Measurements from ENCODE around the gene RUFY3. TPM values are rescaled to one million over a fixed set of nuclear protein-coding genes. Genes with fewer than 3 reads are reported as not detected.
"Not testable (repeated sequence)": the region's sequence is repeated elsewhere in the genome, so short reads cannot be mapped to it uniquely, and the experiment has no call there.

The RUFY3 gene, protein sequence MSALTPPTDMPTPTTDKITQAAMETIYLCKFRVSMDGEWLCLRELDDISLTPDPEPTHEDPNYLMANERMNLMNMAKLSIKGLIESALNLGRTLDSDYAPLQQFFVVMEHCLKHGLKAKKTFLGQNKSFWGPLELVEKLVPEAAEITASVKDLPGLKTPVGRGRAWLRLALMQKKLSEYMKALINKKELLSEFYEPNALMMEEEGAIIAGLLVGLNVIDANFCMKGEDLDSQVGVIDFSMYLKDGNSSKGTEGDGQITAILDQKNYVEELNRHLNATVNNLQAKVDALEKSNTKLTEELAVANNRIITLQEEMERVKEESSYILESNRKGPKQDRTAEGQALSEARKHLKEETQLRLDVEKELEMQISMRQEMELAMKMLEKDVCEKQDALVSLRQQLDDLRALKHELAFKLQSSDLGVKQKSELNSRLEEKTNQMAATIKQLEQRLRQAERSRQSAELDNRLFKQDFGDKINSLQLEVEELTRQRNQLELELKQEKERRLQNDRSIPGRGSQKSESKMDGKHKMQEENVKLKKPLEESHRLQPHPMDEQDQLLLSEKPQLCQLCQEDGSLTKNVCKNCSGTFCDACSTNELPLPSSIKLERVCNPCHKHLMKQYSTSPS
- 10 to 100 TPM; 12.7 to 22.8 TPM for total RNA-seq

DNA sequence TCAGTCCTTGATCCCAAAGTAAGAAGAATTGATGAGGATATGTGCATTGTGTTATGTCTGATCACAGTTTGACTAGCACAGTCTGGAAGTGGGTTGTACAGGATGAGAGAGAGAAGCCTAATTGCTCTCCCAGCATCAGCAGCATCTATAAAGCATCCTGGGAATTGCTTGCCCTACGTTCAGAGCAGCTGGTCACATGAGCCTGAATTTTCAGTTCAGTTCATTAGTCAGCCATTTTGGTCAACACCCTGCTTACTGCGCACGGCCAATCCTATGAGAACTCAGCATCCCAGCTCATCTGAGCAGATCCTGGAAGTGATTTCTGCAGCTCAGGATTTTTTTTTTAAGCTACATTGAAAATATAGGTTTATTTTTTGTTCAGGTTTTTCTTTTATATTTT is at the start of gene RUFY3:
TSS of gene RUFY3 (plus strand) at position 218 of the 400 bp plus-strand sequence. CDS start 610 bp downstream, outside the sequence.
- H3K36me3 Mint-ChIP-seq, result no peaks in the 10 kb centered on the region
- ATAC-seq (no peak), DNase-seq (no peak)
- H3K9me3 Mint-ChIP-seq (ENCODE audit: low read depth), result no peaks in the 10 kb centered on the region
- peaks cover 16% of the 10 kb centered on the region for H3K4me1 Mint-ChIP-seq
- no peaks in the 10 kb centered on the region for H3K27me3 Mint-ChIP-seq
- peak within 1 kb of the TSS; percentile 7 for H3K4me3 Mint-ChIP-seq
- CTCF ChIA-PET, result interaction anchor here (0.9 to 5.1 kb wide), 4 partner anchors 13 to 132 kb away, joined by 3 to 24 read pairs (median 5); no protein-coding TSS in a partner anchor
- H3K27ac Mint-ChIP-seq, result peak within 1 kb of the TSS; percentile 7

DNA sequence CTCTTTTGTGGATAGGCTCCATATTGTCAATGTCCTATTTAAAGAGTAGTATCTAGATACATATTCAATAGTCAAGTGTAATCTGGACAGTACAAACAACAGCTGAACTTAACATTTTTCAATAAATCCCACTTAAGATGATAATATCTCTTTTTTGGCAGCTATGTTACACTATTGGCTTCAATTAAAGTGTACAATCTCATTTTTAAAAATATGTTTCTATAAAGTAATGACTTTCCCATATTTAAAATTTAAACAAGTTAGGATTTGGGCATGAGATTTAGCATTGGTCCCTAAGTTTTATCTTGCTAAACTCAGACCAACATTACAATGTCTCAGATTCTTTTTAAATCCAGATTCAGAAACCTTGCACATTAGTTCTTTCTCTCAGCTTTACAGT is 47.6 kb upstream of the RUFY3 start:
- Mint-ChIP-seq H3K9me3 (ENCODE audit: low read depth) (no peaks in the 10 kb centered on the region), H3K4me1 (peaks cover 22% of the 10 kb centered on the region), H3K4me3 (no peak overlapping the region), H3K36me3 (no peaks in the 10 kb centered on the region), H3K27me3 (peaks cover 30% of the 10 kb centered on the region), H3K27ac (no peak overlapping the region)
- ATAC-seq, result no peak
- CTCF ChIA-PET, result interaction anchor here (1.7 kb wide), 1 partner anchor 11 kb away, joined by 4 read pairs; no protein-coding TSS in a partner anchor
- DNase-seq, result no peak

DNA sequence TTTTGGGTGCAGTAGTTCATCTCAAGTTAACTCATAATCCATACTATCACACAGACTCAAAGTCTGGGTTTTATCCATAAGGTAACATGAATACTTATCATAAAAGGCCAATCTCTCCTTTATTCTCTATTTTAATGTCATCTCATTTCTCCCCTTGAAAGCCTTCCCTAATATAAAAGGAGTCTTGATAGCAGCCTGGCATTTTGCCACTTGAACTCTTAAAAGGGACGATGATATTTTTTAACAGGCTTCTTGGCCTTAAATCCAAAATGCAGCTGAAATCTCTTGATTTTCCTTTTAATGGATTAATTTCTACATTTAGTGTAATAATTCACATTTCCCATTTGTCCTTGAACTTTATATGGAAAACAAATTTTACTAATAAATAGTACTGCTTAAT is 47.0 kb upstream of the RUFY3 start:
- CTCF ChIA-PET, result interaction anchor here (1.7 kb wide), 1 partner anchor 11 kb away, joined by 4 read pairs; no protein-coding TSS in a partner anchor
- H3K36me3 Mint-ChIP-seq, result no peaks in the 10 kb centered on the region
- no peak for ATAC-seq

DNA sequence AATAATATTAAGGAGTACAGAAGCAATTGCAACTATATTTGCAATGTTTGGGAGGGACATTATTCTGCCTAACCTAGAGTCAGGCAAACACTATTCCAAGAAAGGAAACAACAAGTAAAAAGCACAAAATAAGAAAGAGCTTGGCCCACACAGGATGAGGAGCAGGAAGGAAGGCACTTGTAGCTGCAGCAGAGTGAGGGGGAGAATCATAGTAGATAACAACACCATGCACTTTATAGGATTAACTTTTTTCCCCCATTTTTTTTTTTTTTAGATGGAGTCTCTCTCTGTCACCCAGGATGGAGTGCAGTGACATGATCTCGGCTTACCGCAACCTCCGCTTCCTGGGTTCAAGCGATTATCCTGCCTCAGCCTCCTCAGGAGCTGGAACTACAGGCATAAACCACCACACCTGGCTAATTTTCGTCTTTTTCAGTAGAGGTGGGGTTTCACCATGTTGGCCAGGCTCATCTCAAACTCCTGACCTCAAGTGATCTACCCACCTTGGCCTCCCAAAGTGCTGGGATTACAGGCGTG is 45.1 kb upstream of the RUFY3 start:
- Mint-ChIP-seq H3K4me1 (peaks cover 28% of the 10 kb centered on the region), H3K9me3 (ENCODE audit: low read depth) (no peaks in the 10 kb centered on the region), H3K36me3 (no peaks in the 10 kb centered on the region), H3K27me3 (peaks cover 17% of the 10 kb centered on the region), H3K4me3 (no peak overlapping the region), H3K27ac (no peak overlapping the region)
- no peak for ATAC-seq
- no peak for DNase-seq
- CTCF ChIA-PET, result interaction anchor here (2.2 to 2.5 kb wide), 2 partner anchors 8 to 11 kb away, joined by 10 to 14 read pairs; partner anchors contain the start of gene UTP3

More for the DNA sequence above, 47.0 kb upstream of the RUFY3 start:
- no peak overlapping the region for H3K27ac Mint-ChIP-seq
- peaks cover 27% of the 10 kb centered on the region for H3K4me1 Mint-ChIP-seq
- H3K27me3 Mint-ChIP-seq, result peaks cover 29% of the 10 kb centered on the region
- no peaks in the 10 kb centered on the region for H3K9me3 Mint-ChIP-seq (ENCODE audit: low read depth)
- DNase-seq, result no peak
- no peak overlapping the region for H3K4me3 Mint-ChIP-seq

DNA sequence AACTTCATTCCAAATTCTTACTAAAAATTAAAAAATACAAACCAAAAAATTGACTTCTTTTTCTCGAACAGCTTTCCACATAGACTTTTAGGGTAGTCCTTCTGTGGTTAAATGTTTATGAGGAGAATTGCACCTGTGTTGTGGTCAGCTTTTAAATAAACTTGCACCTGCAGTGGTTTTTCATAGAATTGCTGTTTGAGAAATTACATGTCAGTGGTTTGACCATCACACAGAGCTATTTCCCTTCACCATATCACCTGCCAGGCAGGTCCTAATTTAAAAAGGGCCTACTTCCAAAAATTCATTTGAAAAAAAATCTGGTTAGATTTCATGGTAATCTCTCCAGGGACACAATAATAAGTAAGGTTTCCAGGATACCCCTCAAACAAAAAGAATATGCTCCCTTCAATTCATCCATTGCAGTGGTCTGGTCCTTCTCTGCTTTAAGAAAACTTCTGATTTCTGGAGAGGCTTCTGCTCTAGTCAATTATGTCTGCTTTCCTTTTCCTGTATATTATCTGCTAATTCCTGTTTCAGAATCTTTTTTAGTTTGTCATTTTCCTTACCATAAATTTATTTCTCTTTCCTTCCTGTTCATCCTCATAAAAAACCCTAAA is 43.3 kb upstream of the RUFY3 start:
- Mint-ChIP-seq H3K36me3 (no peaks in the 10 kb centered on the region), H3K27ac (peak overlapping the region; percentile 61), H3K4me1 (peaks cover 31% of the 10 kb centered on the region), H3K4me3 (peak overlapping the region; percentile 22), H3K27me3 (peaks cover 14% of the 10 kb centered on the region), H3K9me3 (ENCODE audit: low read depth) (no peaks in the 10 kb centered on the region)
- CTCF ChIA-PET, result interaction anchor here (1.0 to 2.5 kb wide), 7 partner anchors 9 to 58 kb away, joined by 3 to 14 read pairs (median 3); partner anchors contain the start of gene UTP3
- no peak for DNase-seq
- peak; percentile 12 for ATAC-seq

DNA sequence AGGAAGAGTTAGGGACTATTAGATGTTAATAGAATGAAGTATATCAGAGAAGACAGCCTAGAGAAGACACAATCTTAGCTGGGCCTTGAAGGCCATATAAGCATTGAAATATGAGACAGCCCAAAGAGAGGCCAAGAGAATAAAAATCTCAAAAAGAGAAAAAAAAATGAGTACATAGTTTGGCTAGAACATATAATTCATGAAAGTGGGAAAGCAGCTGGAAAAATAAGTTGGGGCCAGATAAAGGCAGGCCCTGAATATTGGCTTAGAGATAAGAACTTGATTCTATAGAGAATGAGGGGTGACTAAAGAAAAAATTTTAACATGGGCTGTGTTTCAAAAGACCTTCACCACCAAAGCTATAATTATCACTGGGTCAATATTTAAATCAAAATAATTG is 40.8 kb upstream of the RUFY3 start:
- Mint-ChIP-seq H3K4me3 (no peak overlapping the region), H3K9me3 (ENCODE audit: low read depth) (no peaks in the 10 kb centered on the region), H3K36me3 (no peaks in the 10 kb centered on the region), H3K4me1 (peaks cover 29% of the 10 kb centered on the region), H3K27ac (no peak overlapping the region), H3K27me3 (no peaks in the 10 kb centered on the region)
- ATAC-seq (no peak), DNase-seq (no peak)
- CTCF ChIA-PET, result no interaction called here

DNA sequence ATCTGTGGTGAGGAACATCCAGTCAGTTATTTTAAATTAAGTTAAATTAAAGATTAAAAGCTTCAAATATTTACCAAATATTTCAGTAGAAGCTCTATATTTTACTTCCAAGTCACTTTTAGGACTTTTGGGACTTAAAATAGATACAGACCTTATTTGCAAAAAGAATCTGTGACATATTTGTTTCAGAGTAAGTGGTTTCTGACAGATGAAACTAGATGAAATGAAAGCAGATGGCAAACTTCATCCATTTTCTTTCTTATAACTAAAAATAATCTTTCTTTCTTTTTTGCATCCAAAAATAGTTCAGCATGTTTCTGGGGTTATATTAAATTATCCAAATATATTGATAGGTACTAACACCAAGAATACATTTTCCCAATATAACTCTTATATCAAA is 40.1 kb upstream of the RUFY3 start:
- no peak overlapping the region for H3K4me3 Mint-ChIP-seq
- no peaks in the 10 kb centered on the region for H3K36me3 Mint-ChIP-seq
- peaks cover 26% of the 10 kb centered on the region for H3K4me1 Mint-ChIP-seq
- DNase-seq (no peak), ATAC-seq (no peak)
- H3K27me3 Mint-ChIP-seq, result no peaks in the 10 kb centered on the region
- no peaks in the 10 kb centered on the region for H3K9me3 Mint-ChIP-seq (ENCODE audit: low read depth)
- H3K27ac Mint-ChIP-seq, result no peak overlapping the region
- CTCF ChIA-PET, result no interaction called here

DNA sequence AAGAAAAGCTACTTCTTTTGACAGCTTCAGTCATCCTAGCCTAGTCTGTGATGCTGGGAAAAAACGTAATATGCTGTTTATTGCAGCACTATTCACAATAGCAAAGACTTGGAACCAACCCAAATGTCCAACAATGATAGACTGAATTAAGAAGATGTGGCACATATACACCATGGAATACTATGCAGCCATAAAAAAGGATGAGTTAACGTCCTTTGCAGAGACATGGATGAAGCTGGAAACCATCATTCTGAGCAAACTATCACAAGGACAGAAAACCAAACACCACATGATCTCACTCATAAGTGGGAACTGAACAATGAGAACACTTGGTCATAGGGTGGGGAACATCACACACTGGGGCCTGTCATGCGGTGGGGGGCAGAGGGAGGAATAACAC is 39.6 kb upstream of the RUFY3 start:
- H3K27ac Mint-ChIP-seq; H3K27me3 Mint-ChIP-seq; DNase-seq; H3K9me3 Mint-ChIP-seq (ENCODE audit: low read depth); CTCF ChIA-PET; ATAC-seq; H3K36me3 Mint-ChIP-seq; H3K4me3 Mint-ChIP-seq: not testable (repeated sequence)
- H3K4me1 Mint-ChIP-seq, result peaks cover 22% of the 10 kb centered on the region

DNA sequence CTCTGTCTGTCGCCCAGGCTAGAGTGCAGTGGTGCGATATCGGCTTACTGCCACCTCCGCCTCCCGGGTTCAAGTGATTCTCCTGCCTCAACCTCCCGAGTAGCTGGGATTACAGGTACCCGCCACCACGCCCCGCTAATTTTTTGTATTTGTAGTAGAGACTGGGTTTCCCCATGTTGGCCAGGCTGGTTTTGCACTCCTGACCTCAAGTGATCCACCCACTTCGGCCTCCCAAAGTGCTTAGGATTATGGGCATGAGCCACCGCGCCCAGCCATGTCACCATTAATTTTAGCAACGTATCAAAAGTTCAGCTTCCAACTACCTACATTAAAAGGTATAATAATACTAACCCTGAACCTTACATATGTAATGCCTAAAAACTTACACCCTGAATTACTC is 34.4 kb upstream of the RUFY3 start:
- DNase-seq (peak; percentile 52), ATAC-seq (no peak)
- H3K4me1 Mint-ChIP-seq, result peaks cover 30% of the 10 kb centered on the region
- H3K27ac Mint-ChIP-seq, result peak overlapping the region; percentile 95
- H3K4me3 Mint-ChIP-seq, result peak overlapping the region; percentile 99
- H3K36me3 Mint-ChIP-seq, result peaks cover 13% of the 10 kb centered on the region
- no peaks in the 10 kb centered on the region for H3K27me3 Mint-ChIP-seq
- CTCF ChIA-PET, result interaction anchor here (0.6 to 3.9 kb wide), 9 partner anchors 10 to 158 kb away, joined by 3 to 30 read pairs (median 7); no protein-coding TSS in a partner anchor
- no peaks in the 10 kb centered on the region for H3K9me3 Mint-ChIP-seq (ENCODE audit: low read depth)

DNA sequence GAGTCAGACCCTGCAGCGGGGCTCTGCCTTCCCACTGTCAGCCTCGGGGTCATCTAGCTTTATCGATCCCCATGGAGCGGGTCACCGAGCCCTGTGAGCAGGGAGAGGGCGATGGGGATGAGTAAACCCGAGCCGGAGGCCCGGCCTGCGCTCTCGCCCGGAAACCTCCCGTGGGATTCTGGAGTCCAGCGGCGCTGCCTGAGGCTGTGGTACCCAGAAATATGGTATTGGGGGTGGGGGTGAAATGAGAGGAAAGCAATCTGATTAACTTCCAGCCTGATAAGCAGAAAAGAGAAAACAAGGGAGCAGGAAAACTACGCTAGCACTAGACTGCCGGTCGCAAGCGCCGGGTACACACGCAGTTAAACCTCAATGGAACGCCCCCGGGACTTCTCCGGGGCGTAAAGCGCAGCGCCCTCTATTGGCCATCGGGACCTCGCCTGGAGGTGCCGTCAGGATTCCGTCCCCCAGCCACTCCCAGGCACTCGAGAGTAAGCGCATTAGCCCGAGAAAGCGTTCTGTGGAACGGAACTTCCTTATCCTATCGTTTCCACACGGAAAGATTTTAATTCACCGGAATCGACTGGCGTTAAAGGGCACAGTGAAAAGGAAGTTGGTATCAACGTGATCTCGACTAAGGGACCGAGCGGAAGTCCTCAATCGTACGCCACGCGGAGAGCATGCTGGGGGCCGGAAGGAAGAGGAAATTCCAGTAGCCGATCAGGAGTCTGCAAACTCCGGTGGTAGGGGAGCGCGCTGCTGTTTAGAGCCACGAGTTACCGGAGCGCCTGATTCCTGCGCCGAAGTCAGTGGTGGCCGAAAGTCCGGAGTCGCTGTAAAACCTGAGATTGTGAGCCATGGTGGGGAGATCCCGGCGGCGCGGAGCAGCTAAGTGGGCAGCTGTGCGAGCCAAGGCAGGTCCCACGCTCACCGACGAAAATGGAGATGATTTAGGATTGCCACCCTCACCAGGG is 33.7 kb upstream of the RUFY3 start, which contains the start of gene UTP3:
TSS of gene UTP3 (plus strand) at position 712 of the 974 bp plus-strand sequence. CDS start at position 858, 146 bp downstream.
- Mint-ChIP-seq H3K9me3 (ENCODE audit: low read depth) (no peaks in the 10 kb centered on the region), H3K36me3 (peaks cover 13% of the 10 kb centered on the region), H3K27ac (peak within 1 kb of the TSS; percentile 95), H3K27me3 (no peaks in the 10 kb centered on the region), H3K4me3 (peak within 1 kb of the TSS; percentile 99), H3K4me1 (peaks cover 30% of the 10 kb centered on the region)
- CTCF ChIA-PET, result interaction anchor here (0.6 to 3.9 kb wide), 14 partner anchors 10 to 321 kb away, joined by 3 to 39 read pairs (median 6); no protein-coding TSS in a partner anchor
- ATAC-seq, result peak; percentile 93
- DNase-seq, result peak; percentile 93

DNA sequence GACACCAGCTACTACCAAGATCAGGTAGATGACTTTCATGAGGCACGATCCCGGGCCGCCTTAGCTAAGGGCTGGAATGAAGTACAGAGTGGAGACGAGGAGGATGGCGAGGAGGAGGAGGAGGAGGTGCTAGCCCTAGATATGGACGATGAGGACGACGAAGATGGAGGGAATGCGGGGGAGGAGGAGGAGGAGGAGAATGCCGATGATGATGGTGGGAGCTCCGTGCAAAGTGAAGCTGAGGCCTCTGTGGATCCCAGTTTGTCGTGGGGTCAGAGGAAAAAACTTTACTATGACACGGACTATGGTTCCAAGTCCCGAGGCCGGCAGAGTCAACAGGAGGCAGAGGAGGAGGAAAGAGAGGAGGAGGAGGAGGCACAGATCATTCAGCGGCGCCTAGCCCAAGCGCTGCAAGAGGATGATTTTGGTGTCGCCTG is 33.0 kb upstream of the RUFY3 start:
- H3K9me3 Mint-ChIP-seq (ENCODE audit: low read depth), result no peaks in the 10 kb centered on the region
- CTCF ChIA-PET, result interaction anchor here (1.0 to 3.9 kb wide), 9 partner anchors 9 to 321 kb away, joined by 3 to 39 read pairs (median 11); no protein-coding TSS in a partner anchor
- no peaks in the 10 kb centered on the region for H3K27me3 Mint-ChIP-seq
- peaks cover 30% of the 10 kb centered on the region for H3K4me1 Mint-ChIP-seq
- DNase-seq, result peak; percentile 44
- H3K27ac Mint-ChIP-seq, result peak overlapping the region; percentile 95
- ATAC-seq, result peak; percentile 17
- H3K4me3 Mint-ChIP-seq, result peak overlapping the region; percentile 99
- H3K36me3 Mint-ChIP-seq, result peaks cover 13% of the 10 kb centered on the region

DNA sequence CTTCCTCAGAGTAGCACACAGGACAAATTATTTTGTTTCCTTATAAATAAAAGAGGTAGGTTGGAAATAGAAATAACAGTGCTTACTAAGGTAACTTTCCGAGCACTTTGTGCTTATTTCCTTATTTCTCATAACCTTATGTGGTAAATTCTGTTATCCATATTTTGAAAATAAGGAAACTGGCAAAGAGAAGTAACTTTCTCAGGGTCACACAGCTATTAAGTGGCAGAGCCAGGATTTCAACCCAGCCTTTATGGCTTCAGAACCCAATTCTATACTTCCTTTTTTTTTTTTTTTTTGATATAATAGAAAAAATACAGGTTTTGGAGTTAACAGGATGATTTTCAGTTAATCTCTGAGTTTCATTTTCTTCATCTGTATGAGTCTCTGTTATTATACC is 30.1 kb upstream of the RUFY3 start:
- Mint-ChIP-seq H3K9me3 (ENCODE audit: low read depth) (no peaks in the 10 kb centered on the region), H3K36me3 (peaks cover 13% of the 10 kb centered on the region), H3K4me1 (peaks cover 30% of the 10 kb centered on the region), H3K4me3 (no peak overlapping the region), H3K27ac (peak overlapping the region; percentile 0), H3K27me3 (no peaks in the 10 kb centered on the region)
- CTCF ChIA-PET, result interaction anchor here (1.9 to 3.2 kb wide), 2 partner anchors 10 to 12 kb away, joined by 8 to 17 read pairs; no protein-coding TSS in a partner anchor
- ATAC-seq (no peak), DNase-seq (no peak)

Data from activated CD8-positive, alpha-beta memory T cell treated with anti-CD3 and anti-CD28 coated beads, Interleukin-2, amount 10 ng/mL, durations not matched to agents 7 days and 5 days (primary cell).